ENCODE measurements around the gene FBXO3. TPM values are rescaled to one million over a fixed set of nuclear protein-coding genes. Genes with fewer than 3 reads are reported as not detected.

The FBXO3 gene
- total RNA-seq, 1 experiment from 2014 or later, result 18.9 TPM

DNA sequence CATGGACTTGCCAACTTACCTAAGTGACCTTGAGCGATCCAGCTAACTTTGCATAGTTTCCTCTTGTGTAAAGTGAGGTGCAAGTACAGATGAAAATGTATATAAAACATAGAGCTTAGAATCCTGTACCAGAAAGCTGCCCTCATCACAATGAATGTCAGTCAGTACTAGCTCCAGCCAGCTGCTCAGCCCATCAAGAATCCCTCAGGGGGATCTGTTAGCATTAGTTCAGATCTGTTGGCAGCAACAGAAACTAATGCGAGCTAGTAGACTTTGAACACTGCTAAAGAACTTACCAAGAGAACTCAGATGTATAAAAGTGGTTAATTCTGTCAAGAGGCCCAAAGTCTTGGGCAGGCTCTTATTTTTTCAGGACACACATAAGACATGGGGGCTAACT lies 67.4 kb downstream of the FBXO3 start:
- WGBS (ENCODE audit: extremely low coverage, insufficient read length, low lambda C conversion rate), result no CpG with 5 or more reads among the region's 2 CpGs
- Histone ChIP-seq H3K4me1 (ENCODE audit: insufficient read depth, low read length) (peaks cover 4% of the 10 kb centered on the region; the same call in 1 of the 2 replicates), H2BK20ac (ENCODE audit: low read depth, low read length, poor library complexity, severe bottlenecking) (no peak overlapping the region)

More for the DNA sequence above, 67.4 kb downstream of the FBXO3 start:
- H2BK120ac ChIP-seq (ENCODE audit: low read depth, low read length, poor library complexity, severe bottlenecking), result no peak overlapping the region
- Mint-ChIP-seq H3K9me3 (no peaks in the 10 kb centered on the region), H3K36me3 (ENCODE audit: insufficient read depth in 1 of 3, low read depth in 3 of 3) (peaks cover 8 to 28% (median 21%) of the 10 kb centered on the region in 3 experiments; a peak in 6 of 7 replicates), H3K4me1 (peaks cover 13% of the 10 kb centered on the region in 2 experiments), H3K4me3 (no peak overlapping the region), H3K27me3 (ENCODE audit: low read depth) (no peaks in the 10 kb centered on the region), H3K27ac (no peak overlapping the region)
- H3K27ac ChIP-seq (ENCODE audit: insufficient read length, low read depth, low read length), result no peak overlapping the region
- 0 out of 2 replicates have a peak, but pooled peaks cover 2% of the 10 kb centered on the region for H3K79me2 ChIP-seq (ENCODE audit: insufficient read depth, low read length)
- no peak overlapping the region for H3K56ac ChIP-seq (ENCODE audit: insufficient read length, low read depth, low read length)
- no peak overlapping the region for H2BK5ac ChIP-seq (ENCODE audit: insufficient read length, low read length)
- H3T11ph ChIP-seq (ENCODE audit: low read length), result no peak overlapping the region
- no peak overlapping the region for H3K18ac ChIP-seq (ENCODE audit: insufficient read length, low read depth, low read length)
- H3K14ac ChIP-seq (ENCODE audit: insufficient read depth, low read length), result no peak overlapping the region
- no peak overlapping the region for H4K8ac ChIP-seq (replicated peaks; ENCODE audit: insufficient read length, low read depth, low read length)
- no peak overlapping the region for H2AK5ac ChIP-seq (ENCODE audit: insufficient read length, low read length)
- no peak overlapping the region for H3K4me2 ChIP-seq (ENCODE audit: insufficient read depth, insufficient read length, low read length)
- no peaks in the 10 kb centered on the region for H3K9me3 ChIP-seq (ENCODE audit: control insufficient read depth, low read depth, low read length)
- no peak overlapping the region for H3K23ac ChIP-seq (ENCODE audit: insufficient read length, low read depth, low read length)
- no peak overlapping the region for H2AFZ ChIP-seq (ENCODE audit: low read length)
- H2BK12ac ChIP-seq (ENCODE audit: insufficient read length, low read depth, low read length), result no peak overlapping the region
- no peak overlapping the region for H4K91ac ChIP-seq (ENCODE audit: insufficient read length, low read depth, low read length)
- H3K9ac ChIP-seq (ENCODE audit: extremely low read depth, insufficient read length, low read length), result no peak overlapping the region
- no peak overlapping the region for H2BK15ac ChIP-seq (ENCODE audit: low read depth, low read length)
- no peak for DNase-seq
- no peak overlapping the region for H4K5ac ChIP-seq (ENCODE audit: insufficient read length, low read depth, low read length)
- no peaks in the 10 kb centered on the region for H4K20me1 ChIP-seq (ENCODE audit: control insufficient read depth, insufficient read depth, insufficient read length)
- TF ChIP-seq, protein P1, sequence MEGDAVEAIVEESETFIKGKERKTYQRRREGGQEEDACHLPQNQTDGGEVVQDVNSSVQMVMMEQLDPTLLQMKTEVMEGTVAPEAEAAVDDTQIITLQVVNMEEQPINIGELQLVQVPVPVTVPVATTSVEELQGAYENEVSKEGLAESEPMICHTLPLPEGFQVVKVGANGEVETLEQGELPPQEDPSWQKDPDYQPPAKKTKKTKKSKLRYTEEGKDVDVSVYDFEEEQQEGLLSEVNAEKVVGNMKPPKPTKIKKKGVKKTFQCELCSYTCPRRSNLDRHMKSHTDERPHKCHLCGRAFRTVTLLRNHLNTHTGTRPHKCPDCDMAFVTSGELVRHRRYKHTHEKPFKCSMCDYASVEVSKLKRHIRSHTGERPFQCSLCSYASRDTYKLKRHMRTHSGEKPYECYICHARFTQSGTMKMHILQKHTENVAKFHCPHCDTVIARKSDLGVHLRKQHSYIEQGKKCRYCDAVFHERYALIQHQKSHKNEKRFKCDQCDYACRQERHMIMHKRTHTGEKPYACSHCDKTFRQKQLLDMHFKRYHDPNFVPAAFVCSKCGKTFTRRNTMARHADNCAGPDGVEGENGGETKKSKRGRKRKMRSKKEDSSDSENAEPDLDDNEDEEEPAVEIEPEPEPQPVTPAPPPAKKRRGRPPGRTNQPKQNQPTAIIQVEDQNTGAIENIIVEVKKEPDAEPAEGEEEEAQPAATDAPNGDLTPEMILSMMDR (conservative IDR thresholded peaks at IDR 0.05), result no peak
- no peaks in the 10 kb centered on the region for H3K23me2 ChIP-seq (ENCODE audit: insufficient read length, low read depth, low read length, poor library complexity, severe bottlenecking)
- H3K4ac ChIP-seq (ENCODE audit: low read depth, low read length), result no peak overlapping the region
- H3K27me3 ChIP-seq (ENCODE audit: insufficient read depth, low read length), result no peaks in the 10 kb centered on the region
- H3K79me1 ChIP-seq (ENCODE audit: insufficient read depth, low read depth, low read length, poor library complexity, severe bottlenecking), result no peaks in the 10 kb centered on the region

Measured in H9 (cell line).